Panc1 (cell line): ENCODE results near the gene KIAA0232. TPM values are rescaled to one million over a fixed set of nuclear protein-coding genes. Genes with fewer than 3 reads are reported as not detected.

ENCODE experiments used
- ATAC-seq: fragments of 200-7000 bp; cut with Tn5 transposase; 2 replicates; pipeline ENCODE4 v1.9.1; 2020; ENCODE audit warnings: mild to moderate bottlenecking, moderate library complexity
- BruUV-seq: library from RNA; stranded (reverse); fragments of 400-500 nt; replicated peaks from 2 replicates; lab custom pipeline; 2021; lab: Mats Ljungman, UMichigan
- CTCF ChIA-PET: fragments of 300-600 bp; sonication (Branson Sonifier 250); formaldehyde crosslinking; loops from one replicate; lab custom pipeline; 2022; ENCODE audit warnings: antibody characterized with exemption; lab: Charles Lee
- POLR2A ChIA-PET: fragments of 300-600 bp; sonication (Branson Sonifier 250); formaldehyde crosslinking; loops from one replicate; lab custom pipeline; 2022; ENCODE audit warnings: antibody characterized with exemption; lab: Charles Lee
- DNase-seq: peaks from one replicate; pipeline ENCODE4 v3.0.0-alpha.2; 2010; ENCODE audit warnings: low read depth, low spot score
- H3K27ac ChIP-seq: 2 replicates; pipeline ENCODE4 v1.5.1; 2011; ENCODE audit warnings: mild to moderate bottlenecking, low read length, inconsistent platforms
- H3K27me3 ChIP-seq: fragments of 200-500 bp; sonication (Bioruptor generic); 2 replicates; pipeline ENCODE4 v1.6.0; 2014; ENCODE audit warnings: low read length, inconsistent platforms; ENCODE audit not compliant: control insufficient read depth, insufficient read depth
- H3K36me3 ChIP-seq: fragments of 200-500 bp; sonication (Bioruptor generic); 2 replicates; pipeline ENCODE4 v1.5.1; 2014; ENCODE audit warnings: inconsistent platforms, mild to moderate bottlenecking, low read length, moderate library complexity; ENCODE audit not compliant: control insufficient read depth, insufficient read depth
- H3K4me1 ChIP-seq: 2 replicates; pipeline ENCODE4 v1.5.1; 2011; ENCODE audit warnings: inconsistent platforms, mild to moderate bottlenecking, low read length, moderate library complexity; ENCODE audit not compliant: control insufficient read depth, insufficient read depth
- H3K4me3 ChIP-seq, 2 experiments: 2 replicates each; pipeline ENCODE4 v1.5.1; 2011 to 2012; ENCODE audit warnings: low read depth in 2 of 2, low read length in 2 of 2, mild to moderate bottlenecking in 2 of 2, inconsistent platforms in 1 of 2, moderate library complexity in 1 of 2
- H3K9me3 ChIP-seq: fragments of 200-500 bp; sonication (Bioruptor generic); 2 replicates; pipeline ENCODE4 v1.5.1; 2014; ENCODE audit warnings: low read depth, mild to moderate bottlenecking, inconsistent platforms, low read length, moderate library complexity; ENCODE audit not compliant: control insufficient read depth, insufficient read depth
- POLR2AphosphoS5 ChIP-seq: IDR thresholded peaks from 2 replicates; pipeline ENCODE4 v1.6.1; 2012; ENCODE audit warnings: mild to moderate bottlenecking, low read depth, low read length, moderate library complexity
- REST ChIP-seq, 2 experiments: IDR thresholded peaks; 2 replicates each; pipeline ENCODE4 v1.6.1; 2011 to 2012; ENCODE audit warnings: low read depth in 2 of 2, control low read depth in 1 of 2, low read length in 1 of 2, mild to moderate bottlenecking in 1 of 2, moderate library complexity in 1 of 2; ENCODE audit not compliant: insufficient read depth in 1 of 2
- SIN3A ChIP-seq: IDR thresholded peaks from 2 replicates; pipeline ENCODE4 v1.6.1; 2012; ENCODE audit warnings: low read depth, mild to moderate bottlenecking, low read length, moderate library complexity, borderline replicate concordance; ENCODE audit not compliant: insufficient read depth
- TCF7L2 ChIP-seq: IDR thresholded peaks from 2 replicates; pipeline ENCODE4 v1.6.1; 2011; ENCODE audit warnings: mild to moderate bottlenecking, low read depth, low read length, inconsistent platforms
- in situ Hi-C: cut with HindIII; loops from 2 replicates; pipeline ENCODE4 v1.10.0; 2016; ENCODE audit warnings: low sequenced_read_pairs, low pct_unique_long_range_greater_than_20kb
- intact Hi-C: fragments of 100-400 bp; cut with micrococcal nuclease; formaldehyde crosslinking; loops from one replicate; pipeline ENCODE4 v1.10.0; 2022; ENCODE audit not compliant: unreplicated experiment
- total RNA-seq: library from RNA; stranded (reverse); gene quantifications from one replicate; pipeline ENCODE4 v1.2.1, GENCODE V29; 2021; ENCODE audit not compliant: unreplicated experiment
- TF ChIP-seq, protein P1 (sequence below): fragments of 450-650 bp; IDR thresholded peaks from 2 replicates; pipeline ENCODE4 v1.5.1; 2017; ENCODE audit warnings: mild to moderate bottlenecking

The KIAA0232 gene
- total RNA-seq, 1 experiment from 2014 or later = 20.2 TPM

- H3K27ac ChIP-seq = peak within 1 kb of the TSS; percentile 84
- ChIA-PET POLR2A (interaction anchor here (0.8 kb wide), 1 partner anchor 78 kb away, joined by 3 read pairs; no protein-coding TSS in a partner anchor), CTCF (interaction anchor here (0.6 kb wide), 2 partner anchors 33 to 170 kb away, joined by 3 to 5 read pairs; no protein-coding TSS in a partner anchor)
- no peaks in the 10 kb centered on the region for H3K36me3 ChIP-seq
- 0 out of 2 replicates have a peak, but pooled peaks have one; percentile 27 for TF ChIP-seq SIN3A
- TF ChIP-seq POLR2AphosphoS5 = peak; percentile 71; the same call in 1 of the 2 replicates
- TF ChIP-seq TCF7L2 = no peak
- TF ChIP-seq, protein P1, sequence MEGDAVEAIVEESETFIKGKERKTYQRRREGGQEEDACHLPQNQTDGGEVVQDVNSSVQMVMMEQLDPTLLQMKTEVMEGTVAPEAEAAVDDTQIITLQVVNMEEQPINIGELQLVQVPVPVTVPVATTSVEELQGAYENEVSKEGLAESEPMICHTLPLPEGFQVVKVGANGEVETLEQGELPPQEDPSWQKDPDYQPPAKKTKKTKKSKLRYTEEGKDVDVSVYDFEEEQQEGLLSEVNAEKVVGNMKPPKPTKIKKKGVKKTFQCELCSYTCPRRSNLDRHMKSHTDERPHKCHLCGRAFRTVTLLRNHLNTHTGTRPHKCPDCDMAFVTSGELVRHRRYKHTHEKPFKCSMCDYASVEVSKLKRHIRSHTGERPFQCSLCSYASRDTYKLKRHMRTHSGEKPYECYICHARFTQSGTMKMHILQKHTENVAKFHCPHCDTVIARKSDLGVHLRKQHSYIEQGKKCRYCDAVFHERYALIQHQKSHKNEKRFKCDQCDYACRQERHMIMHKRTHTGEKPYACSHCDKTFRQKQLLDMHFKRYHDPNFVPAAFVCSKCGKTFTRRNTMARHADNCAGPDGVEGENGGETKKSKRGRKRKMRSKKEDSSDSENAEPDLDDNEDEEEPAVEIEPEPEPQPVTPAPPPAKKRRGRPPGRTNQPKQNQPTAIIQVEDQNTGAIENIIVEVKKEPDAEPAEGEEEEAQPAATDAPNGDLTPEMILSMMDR = peak; percentile 36
- H3K9me3 ChIP-seq = no peaks in the 10 kb centered on the region
- in situ Hi-C loops = no loop called here
- peak within 1 kb of the TSS; percentile 61 to 74 for H3K4me3 ChIP-seq
- DNase-seq (no peak), ATAC-seq (peak; percentile 84)
- intact Hi-C loops = loop anchor here (5.0 kb wide), 1 partner anchor 173 kb away; no protein-coding TSS in a partner anchor
- BruUV-seq = no TSS peak
- H3K4me1 ChIP-seq = peaks cover 27% of the 10 kb centered on the region
- no peaks in the 10 kb centered on the region for H3K27me3 ChIP-seq
Observed at GRCh38 chr4:6909113-6909969, 126.8 kb downstream of the KIAA0232 start, which contains the start of gene TBC1D14. TSS of gene TBC1D14 (plus strand) at chr4:6909826. CDS start at chr4:6923390, 13,564 bp downstream.

GRCh38 chr4:6909970-6910339, 127.4 kb downstream of the KIAA0232 start:
- TF ChIP-seq SIN3A (no peak), REST (IDR thresholded peaks at IDR 0.05; ENCODE audit: insufficient read depth in 1 of 2, low read depth in 2 of 2, low read length in 1 of 2) (no peak), TCF7L2 (no peak), POLR2AphosphoS5 (no peak)
- TF ChIP-seq, protein P1 = no peak
- POLR2A ChIA-PET = no interaction called here
- Histone ChIP-seq H3K27me3 (no peaks in the 10 kb centered on the region), H3K27ac (peak overlapping the region; percentile 80), H3K4me3 (peak overlapping the region; percentile 61 to 74), H3K36me3 (no peaks in the 10 kb centered on the region), H3K9me3 (no peaks in the 10 kb centered on the region), H3K4me1 (peaks cover 30% of the 10 kb centered on the region)
- in situ Hi-C loops (no loop called here), intact Hi-C loops (loop anchor here (5.0 kb wide), 1 partner anchor 172 kb away; no protein-coding TSS in a partner anchor)
- no TSS peak for BruUV-seq
- ATAC-seq (peak; percentile 52), DNase-seq (no peak)
- CTCF ChIA-PET = no interaction called here
